Activated naive CD8-positive, alpha-beta T cell (primary cell): ENCODE measurements around the gene PCBP4.
"Not testable (repeated sequence)": the region's sequence is repeated elsewhere in the genome, so short reads cannot be mapped to it uniquely, and the experiment has no call there.

Experiments used
- H3K27ac Mint-ChIP-seq: one replicate; pipeline ENCODE4 v1.8.0; 2021; ENCODE audit warnings: mixed read lengths
- H3K27me3 Mint-ChIP-seq: one replicate; pipeline ENCODE4 v1.8.0; 2021; ENCODE audit warnings: mixed read lengths
- H3K36me3 Mint-ChIP-seq: one replicate; pipeline ENCODE4 v1.8.0; 2021; ENCODE audit warnings: mixed read lengths
- H3K4me1 Mint-ChIP-seq: one replicate; pipeline ENCODE4 v1.8.0; 2021; ENCODE audit warnings: low read depth, mixed read lengths
- H3K4me3 Mint-ChIP-seq: one replicate; pipeline ENCODE4 v1.8.0; 2021; ENCODE audit warnings: mild to moderate bottlenecking, mixed read lengths
- H3K9me3 Mint-ChIP-seq: one replicate; pipeline ENCODE4 v1.8.0; 2021; ENCODE audit warnings: low read depth, mixed read lengths

PCBP4 gene

DNA sequence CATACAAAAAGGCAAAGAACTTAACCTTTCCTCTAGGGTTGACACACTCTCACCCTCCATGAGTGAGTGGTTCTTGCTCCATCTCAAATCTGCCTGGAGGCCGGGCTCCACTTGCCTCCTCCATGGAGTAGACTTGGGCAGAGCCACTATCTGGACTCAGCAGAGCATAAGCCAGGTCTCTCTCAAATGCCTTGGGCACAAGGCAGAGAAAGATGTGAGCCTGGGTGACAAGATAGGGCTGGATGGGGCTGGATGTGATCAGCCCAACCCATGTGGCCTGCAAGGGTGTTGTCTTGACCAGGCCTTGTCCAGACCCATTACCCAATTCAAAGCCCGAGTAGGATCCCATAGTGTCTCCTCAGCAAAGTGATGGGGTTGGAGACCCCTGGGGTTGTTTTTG is 32.6 kb upstream of the PCBP4 start:
- Mint-ChIP-seq H3K4me3 (no peak overlapping the region), H3K36me3 (peaks cover 4% of the 10 kb centered on the region), H3K9me3 (no peaks in the 10 kb centered on the region), H3K27me3 (no peaks in the 10 kb centered on the region), H3K4me1 (peaks cover 10% of the 10 kb centered on the region), H3K27ac (no peak overlapping the region)

DNA sequence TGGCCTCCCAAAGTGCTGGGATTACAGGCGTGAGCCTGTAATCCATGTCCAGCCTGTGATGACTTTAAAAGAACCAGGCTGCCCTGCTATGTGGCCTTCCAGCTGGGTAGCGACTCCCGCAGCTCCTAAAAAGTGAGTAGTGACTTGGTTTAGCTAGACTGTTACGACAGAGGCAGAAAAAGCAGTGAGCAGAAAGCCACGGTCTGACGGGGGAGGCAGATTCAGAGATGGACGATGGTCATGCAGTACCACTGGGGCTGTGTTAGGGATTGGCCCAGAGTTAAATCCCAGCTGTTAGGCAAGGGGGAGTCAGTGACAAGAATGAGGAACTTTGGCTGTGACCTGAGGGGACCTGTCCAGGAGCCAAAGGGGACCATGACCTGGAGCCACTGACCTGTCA is 31.5 kb upstream of the PCBP4 start:
- Mint-ChIP-seq H3K4me1 (peaks cover 19% of the 10 kb centered on the region), H3K27ac (no peak overlapping the region), H3K27me3 (no peaks in the 10 kb centered on the region), H3K4me3 (no peak overlapping the region), H3K9me3 (no peaks in the 10 kb centered on the region), H3K36me3 (peaks cover 11% of the 10 kb centered on the region)

DNA sequence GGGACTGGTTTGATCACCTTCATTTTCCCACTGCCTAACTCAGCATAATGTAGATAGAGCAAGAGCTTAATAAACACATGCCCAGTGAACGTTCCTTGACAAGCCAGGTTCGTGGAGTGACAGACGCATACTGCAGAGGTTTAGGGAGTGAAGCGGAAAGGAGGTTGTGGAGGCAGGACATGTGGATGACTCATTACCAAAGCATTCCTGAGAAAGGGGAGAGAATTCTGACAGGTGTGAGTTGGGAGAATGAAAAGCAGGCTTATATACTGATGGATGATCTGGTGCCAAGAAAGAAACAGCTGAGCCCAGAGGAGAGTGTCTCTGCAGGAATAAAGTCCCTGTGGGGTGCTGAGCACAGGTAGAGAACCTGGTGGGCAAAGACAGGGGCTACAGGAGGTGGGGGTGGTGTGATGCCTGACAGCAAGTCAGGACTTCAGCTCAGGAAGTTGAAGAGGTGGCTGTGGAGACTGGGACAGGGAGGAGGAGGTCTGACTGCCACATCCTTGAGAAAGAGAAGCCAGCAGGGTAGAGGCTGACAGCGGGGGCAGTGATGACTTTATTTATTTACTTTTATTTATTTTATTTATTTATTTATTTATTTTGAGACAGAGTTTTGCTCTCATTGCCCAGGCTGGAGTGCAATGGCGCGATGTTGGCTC is 30.8 kb upstream of the PCBP4 start:
- Mint-ChIP-seq H3K36me3 (peaks cover 11% of the 10 kb centered on the region), H3K27ac (no peak overlapping the region), H3K4me1 (peaks cover 22% of the 10 kb centered on the region), H3K4me3 (no peak overlapping the region), H3K27me3 (no peaks in the 10 kb centered on the region), H3K9me3 (no peaks in the 10 kb centered on the region)

DNA sequence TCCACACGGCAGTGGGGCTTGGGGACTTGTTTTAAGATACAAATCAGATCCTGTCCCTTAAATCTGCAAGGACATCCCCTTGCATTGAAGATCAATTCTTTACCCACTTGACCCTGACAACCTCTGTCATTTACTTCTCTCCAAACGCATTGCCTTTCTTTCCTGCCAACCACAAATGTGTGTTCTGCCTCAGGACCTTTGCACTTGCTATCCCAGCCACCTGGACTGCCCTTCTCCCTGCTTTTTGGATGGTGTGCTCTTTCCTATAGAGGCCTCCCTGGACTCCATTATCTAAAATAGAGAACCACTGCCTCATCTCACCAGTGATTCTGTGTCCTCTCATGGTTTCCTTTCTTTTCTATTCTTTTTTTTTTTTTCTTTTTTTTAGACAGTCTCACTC is 29.9 kb upstream of the PCBP4 start:
- peaks cover 30% of the 10 kb centered on the region for H3K4me1 Mint-ChIP-seq
- H3K9me3 Mint-ChIP-seq: no peaks in the 10 kb centered on the region
- H3K27ac Mint-ChIP-seq: peak overlapping the region; percentile 58
- peaks cover 12% of the 10 kb centered on the region for H3K36me3 Mint-ChIP-seq
- H3K27me3 Mint-ChIP-seq: no peaks in the 10 kb centered on the region
- H3K4me3 Mint-ChIP-seq: no peak overlapping the region

DNA sequence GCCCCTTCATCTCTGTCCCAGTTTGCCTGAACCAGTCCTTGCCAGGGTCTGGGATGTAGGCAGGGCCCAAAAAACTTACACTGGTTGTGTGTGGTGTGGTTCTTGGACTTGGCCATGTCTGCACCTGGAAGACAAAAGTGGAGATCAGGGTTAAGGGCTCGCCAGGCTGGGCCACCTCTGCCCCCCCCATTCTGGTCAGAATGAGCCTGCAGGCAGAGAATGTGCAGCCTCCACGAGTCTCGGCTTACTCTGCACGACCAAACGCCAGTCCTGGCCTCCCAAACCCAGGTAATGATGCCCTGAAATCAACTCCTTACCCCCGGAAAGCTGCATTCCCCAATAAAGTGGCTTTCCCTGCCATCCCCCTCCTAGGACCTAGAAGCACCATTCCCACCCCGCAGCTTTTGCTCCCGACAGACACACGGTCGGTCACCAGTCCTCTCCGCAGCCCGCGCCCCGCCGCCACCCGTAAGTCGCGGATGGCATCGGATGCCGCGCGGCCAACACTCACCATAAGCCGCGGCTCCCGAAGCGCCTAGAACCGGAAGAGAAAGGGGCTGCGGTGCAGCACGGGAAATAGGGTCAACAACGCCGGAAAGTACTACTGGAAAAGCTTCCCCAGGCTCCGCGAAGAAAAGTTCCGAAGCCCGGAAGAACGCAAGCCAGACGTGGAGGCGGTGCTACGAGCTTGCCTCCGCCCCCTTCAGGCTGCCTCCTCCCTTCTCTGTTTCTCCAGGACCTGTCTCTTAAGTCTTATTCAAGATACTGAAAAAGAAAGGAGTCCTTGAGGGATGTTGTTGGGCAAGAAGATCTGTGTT is 28.3 kb upstream of the PCBP4 start, which contains the start of gene RPL29:
TSS of gene RPL29 (minus strand) at position 550 of the 818 bp plus-strand sequence. CDS start at position 116, 434 bp downstream.
- Mint-ChIP-seq H3K27me3 (no peaks in the 10 kb centered on the region), H3K27ac (peak within 1 kb of the TSS; percentile 100), H3K9me3 (no peaks in the 10 kb centered on the region), H3K36me3 (peaks cover 14% of the 10 kb centered on the region), H3K4me3 (peak within 1 kb of the TSS; percentile 100), H3K4me1 (peaks cover 30% of the 10 kb centered on the region)

DNA sequence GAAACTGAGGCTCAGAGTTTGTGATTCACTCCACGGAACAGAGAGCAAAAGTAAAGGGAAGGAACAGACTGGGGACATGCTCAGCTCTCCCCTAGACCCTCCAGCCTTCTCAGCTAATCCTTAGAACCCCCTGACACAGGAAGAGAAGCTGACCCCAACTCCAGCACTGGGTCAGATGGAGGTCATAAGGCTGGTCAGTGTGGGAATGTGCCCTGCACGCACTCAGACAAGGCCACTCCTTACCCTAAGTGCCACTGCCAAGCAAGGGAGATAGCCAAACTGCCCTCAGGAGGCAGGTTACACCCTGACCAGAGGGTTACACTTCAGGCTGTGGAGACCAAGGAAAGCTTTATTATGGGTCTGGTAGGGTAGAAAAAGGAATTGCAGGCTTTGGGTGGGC is 27.3 kb upstream of the PCBP4 start:
- peaks cover 30% of the 10 kb centered on the region for H3K4me1 Mint-ChIP-seq
- H3K36me3 Mint-ChIP-seq: peaks cover 14% of the 10 kb centered on the region
- peak overlapping the region; percentile 100 for H3K27ac Mint-ChIP-seq
- H3K9me3 Mint-ChIP-seq: no peaks in the 10 kb centered on the region
- H3K4me3 Mint-ChIP-seq: peak overlapping the region; percentile 100
- H3K27me3 Mint-ChIP-seq: no peaks in the 10 kb centered on the region

DNA sequence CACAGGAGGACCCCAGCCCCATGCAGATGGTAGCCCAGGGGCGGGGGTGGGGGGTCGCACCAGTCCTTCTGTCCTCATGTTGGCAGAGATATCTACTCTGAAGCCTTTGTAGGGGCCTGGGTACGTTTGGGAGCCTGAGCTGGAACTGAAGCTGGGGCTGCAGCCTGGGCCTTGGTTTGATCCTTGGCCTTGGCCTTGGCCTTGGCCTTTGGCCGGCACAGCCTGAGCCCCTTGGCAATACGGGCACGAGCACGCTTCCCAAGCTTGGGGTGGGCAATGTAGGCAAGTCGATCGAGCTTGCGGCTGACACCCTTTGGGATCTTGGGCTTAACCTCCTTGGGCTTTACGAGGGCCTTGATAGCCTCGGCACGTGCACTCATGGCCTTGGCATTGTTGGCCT is 26.4 kb upstream of the PCBP4 start:
- peak overlapping the region; percentile 100 for H3K27ac Mint-ChIP-seq
- peaks cover 14% of the 10 kb centered on the region for H3K36me3 Mint-ChIP-seq
- H3K4me1 Mint-ChIP-seq: peaks cover 30% of the 10 kb centered on the region
- H3K4me3 Mint-ChIP-seq: peak overlapping the region; percentile 100
- not testable (repeated sequence) for H3K27me3 Mint-ChIP-seq, H3K9me3 Mint-ChIP-seq

DNA sequence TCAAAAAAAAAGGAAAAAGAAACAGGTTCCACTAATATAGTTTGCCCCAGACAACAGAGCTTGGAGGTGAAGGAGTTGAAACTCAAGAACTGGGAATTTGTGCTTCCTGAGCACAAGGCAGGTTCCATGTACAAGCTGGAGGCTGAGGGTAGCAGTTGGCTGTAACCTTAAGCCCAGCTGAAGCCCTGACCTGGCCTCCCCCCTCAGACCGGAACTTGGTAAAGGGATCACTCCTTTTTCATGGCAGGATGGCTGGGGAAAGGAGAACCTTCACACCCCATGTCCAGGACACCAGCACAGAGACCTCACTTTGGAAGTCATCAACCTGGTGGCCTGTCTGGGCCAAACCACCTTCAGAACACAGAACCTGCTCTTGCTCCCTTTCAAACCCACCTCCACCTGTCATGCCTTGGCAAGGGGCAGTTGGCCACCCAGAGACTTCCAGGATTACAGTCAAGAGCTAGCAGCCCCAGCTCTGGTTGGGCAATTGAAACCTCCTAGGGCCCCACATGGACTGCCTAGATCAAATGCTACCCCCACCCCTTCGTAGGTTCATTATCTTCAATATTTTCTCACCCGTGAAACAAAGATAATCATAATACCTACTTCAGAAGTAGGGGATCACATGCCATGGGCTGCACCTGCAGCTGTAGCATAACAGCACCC is 24.9 kb upstream of the PCBP4 start:
- peaks cover 14% of the 10 kb centered on the region for H3K36me3 Mint-ChIP-seq
- H3K9me3 Mint-ChIP-seq: no peaks in the 10 kb centered on the region
- no peaks in the 10 kb centered on the region for H3K27me3 Mint-ChIP-seq
- peak overlapping the region; percentile 72 for H3K27ac Mint-ChIP-seq
- H3K4me3 Mint-ChIP-seq: peak overlapping the region; percentile 100
- peaks cover 30% of the 10 kb centered on the region for H3K4me1 Mint-ChIP-seq

DNA sequence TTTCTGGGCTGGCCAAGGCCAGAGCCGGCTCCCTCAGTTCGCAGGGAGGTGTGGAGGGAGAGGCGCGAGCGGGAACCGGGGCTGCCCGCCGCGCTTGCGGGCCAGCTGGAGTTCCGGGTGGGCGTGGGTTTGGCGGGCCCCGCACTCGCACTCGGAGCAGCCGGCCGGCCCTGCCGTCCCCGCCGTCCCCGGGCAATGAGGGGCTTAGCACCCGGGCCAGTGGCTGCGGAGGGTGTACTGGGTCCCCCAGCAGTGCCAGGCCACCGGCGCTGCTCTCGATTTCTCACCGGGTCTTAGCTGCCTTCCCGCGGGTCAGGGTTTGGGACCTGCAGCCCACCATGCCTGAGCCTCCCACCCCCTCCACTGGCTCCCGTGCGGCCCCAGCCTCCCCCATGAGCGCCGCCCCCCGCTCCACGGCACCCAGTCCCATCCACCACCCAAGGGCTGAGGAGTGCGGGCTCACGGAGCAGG is 23.3 kb upstream of the PCBP4 start:
- H3K27me3 Mint-ChIP-seq, H3K4me3 Mint-ChIP-seq, H3K27ac Mint-ChIP-seq, H3K9me3 Mint-ChIP-seq: not testable (repeated sequence)
- H3K36me3 Mint-ChIP-seq: peaks cover 13% of the 10 kb centered on the region
- peaks cover 26% of the 10 kb centered on the region for H3K4me1 Mint-ChIP-seq

DNA sequence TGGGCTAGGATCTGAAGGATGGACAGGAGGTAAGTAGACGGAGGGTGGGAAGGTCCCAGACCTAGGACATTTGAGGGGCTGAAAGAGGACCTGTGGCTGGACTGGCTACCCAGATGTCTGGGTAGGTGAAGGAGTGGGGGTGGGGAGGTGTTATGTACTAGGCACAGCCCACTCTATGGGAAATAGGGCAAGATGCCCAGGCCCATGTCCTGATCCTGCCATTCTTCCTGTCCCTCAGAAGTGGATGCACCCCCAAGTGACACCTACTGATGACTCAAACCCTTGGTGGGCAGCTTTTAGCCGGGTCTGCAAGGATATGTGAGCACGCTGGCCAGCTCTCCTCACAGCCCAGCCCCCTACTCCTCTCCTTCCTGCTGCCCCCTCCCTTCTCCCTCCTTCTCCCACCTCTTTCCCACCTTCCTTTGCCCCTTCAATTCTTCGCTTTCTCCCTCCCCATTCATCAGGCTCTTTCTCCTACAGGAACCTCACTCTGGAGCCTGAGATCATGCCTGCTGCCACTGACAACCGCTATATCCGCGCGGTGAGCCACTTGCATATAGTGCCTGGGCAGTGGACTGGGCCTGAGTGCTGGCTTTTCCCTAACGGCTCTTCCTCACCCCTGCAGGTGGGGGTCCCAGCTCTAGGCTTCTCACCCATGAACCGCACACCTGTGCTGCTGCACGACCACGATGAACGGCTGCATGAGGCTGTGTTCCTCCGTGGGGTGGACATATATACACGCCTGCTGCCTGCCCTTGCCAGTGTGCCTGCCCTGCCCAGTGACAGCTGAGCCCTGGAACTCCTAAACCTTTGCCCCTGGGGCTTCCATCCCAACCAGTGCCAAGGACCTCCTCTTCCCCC is 21.3 kb upstream of the PCBP4 start:
- H3K4me1 Mint-ChIP-seq: peaks cover 17% of the 10 kb centered on the region
- H3K27me3 Mint-ChIP-seq: no peaks in the 10 kb centered on the region
- no peak overlapping the region for H3K27ac Mint-ChIP-seq
- no peaks in the 10 kb centered on the region for H3K9me3 Mint-ChIP-seq
- no peak overlapping the region for H3K4me3 Mint-ChIP-seq
- peaks cover 3% of the 10 kb centered on the region for H3K36me3 Mint-ChIP-seq

DNA sequence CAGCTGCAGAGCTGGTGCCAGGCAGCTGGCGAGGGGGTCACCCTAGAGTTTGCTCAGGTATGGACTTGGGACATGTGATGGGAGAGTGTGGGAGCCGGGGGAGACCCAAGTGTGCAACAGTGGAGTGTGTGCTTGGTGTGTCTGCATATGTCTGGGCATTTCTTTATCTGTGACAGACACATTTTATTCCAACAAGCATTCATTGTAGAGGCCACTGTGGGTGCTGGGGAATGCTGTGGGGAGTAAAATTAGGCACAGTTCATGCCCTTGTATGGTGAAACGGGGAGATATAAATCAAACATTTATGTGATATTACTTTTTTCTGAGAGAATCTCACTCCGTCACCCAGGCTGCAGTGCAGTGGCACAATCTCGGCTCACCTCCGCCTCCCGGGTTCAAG is 20.3 kb upstream of the PCBP4 start:
- Mint-ChIP-seq H3K27me3 (no peaks in the 10 kb centered on the region), H3K9me3 (no peaks in the 10 kb centered on the region), H3K4me3 (no peak overlapping the region), H3K36me3 (peaks cover 3% of the 10 kb centered on the region), H3K27ac (peak overlapping the region; percentile 68), H3K4me1 (peaks cover 17% of the 10 kb centered on the region)

DNA sequence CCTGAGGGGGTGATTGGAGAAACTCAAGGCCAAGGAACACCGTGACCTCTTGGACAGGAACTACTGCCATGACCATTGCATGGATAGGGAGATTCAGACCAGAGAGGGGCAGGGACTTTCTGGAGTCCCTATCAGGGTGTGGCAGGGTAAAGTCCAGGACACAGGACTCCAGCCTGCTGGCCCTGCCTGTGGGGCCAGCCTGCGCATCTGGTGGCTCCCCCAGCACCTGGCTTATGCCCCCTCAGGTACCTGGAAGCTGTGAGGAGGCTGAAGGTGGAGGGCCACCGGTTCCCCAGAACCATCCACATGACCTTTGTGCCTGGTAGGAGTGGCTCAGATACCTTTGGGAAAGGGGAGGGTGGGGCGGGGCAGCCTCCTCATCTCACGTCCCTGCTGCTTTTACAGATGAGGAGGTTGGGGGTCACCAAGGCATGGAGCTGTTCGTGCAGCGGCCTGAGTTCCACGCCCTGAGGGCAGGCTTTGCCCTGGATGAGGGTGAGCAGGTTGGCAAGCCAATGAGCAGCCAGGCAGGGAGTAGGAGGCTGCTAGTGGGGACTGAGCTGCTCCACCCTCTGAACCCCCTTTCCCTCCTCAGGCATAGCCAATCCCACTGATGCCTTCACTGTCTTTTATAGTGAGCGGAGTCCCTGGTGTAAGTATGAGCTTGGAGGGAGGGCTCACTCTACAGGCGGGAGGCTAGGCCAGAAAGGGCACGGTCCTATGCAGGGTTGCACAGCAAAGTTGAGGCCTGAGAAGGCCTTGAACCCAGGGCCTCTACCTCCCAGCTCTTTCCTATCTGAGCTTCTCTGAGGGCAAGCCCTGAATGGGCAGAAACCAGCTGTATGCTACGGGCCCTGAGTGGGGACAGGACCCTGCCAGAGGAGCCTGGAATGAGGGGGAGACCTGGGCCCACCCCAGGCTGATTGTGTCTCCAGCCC is 19.0 kb upstream of the PCBP4 start:
- H3K9me3 Mint-ChIP-seq: no peaks in the 10 kb centered on the region
- H3K4me1 Mint-ChIP-seq: peaks cover 18% of the 10 kb centered on the region
- no peaks in the 10 kb centered on the region for H3K27me3 Mint-ChIP-seq
- no peak overlapping the region for H3K4me3 Mint-ChIP-seq
- H3K36me3 Mint-ChIP-seq: peaks cover 1% of the 10 kb centered on the region
- H3K27ac Mint-ChIP-seq: no peak overlapping the region

DNA sequence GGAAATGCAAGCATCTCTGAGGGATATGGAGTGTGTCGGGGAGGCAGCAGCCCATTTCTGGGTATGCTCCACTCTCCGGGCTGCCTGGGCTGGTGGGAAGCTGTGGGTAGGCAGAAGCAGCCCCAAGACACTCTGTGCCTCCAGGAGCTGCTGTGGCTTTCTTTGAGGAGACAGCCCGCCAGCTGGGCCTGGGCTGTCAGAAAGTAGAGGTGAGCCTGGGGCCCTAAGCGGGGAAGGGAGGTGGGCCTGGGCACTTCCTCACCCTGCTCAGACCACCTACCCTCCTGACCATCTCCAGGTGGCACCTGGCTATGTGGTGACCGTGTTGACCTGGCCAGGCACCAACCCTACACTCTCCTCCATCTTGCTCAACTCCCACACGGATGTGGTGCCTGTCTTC is 17.8 kb upstream of the PCBP4 start:
- H3K27me3 Mint-ChIP-seq: no peaks in the 10 kb centered on the region
- peak overlapping the region; percentile 73 for H3K27ac Mint-ChIP-seq
- H3K36me3 Mint-ChIP-seq: no peaks in the 10 kb centered on the region
- peak overlapping the region; percentile 71 for H3K4me3 Mint-ChIP-seq
- peaks cover 17% of the 10 kb centered on the region for H3K4me1 Mint-ChIP-seq
- H3K9me3 Mint-ChIP-seq: no peaks in the 10 kb centered on the region

DNA sequence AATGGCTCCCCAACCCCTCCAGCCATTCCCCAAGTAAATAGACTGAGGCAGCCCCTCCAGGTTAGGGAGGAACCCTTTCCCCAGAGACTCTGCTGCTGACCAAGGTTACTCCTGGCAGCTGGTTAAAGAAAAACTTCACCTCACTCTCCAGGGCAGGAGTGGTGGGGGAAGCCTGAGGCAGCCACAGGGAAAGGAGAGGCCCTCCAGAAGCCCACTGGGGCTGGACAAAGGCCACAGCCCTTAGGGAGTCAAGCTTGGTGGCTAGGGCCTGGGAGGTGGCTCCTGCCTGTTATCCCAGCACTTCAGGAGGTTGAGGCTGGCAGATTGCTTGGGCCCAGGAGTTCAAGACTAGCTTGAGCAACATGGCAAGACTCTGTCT is 17.0 kb upstream of the PCBP4 start:
- H3K27me3 Mint-ChIP-seq: no peaks in the 10 kb centered on the region
- no peaks in the 10 kb centered on the region for H3K9me3 Mint-ChIP-seq
- H3K27ac Mint-ChIP-seq: peak overlapping the region; percentile 94
- peaks cover 17% of the 10 kb centered on the region for H3K4me1 Mint-ChIP-seq
- peak overlapping the region; percentile 99 for H3K4me3 Mint-ChIP-seq
- H3K36me3 Mint-ChIP-seq: no peaks in the 10 kb centered on the region
